Measurements from ENCODE around the gene EIF1B. TPM values are rescaled to one million over a fixed set of nuclear protein-coding genes. Genes with fewer than 3 reads are reported as not detected.

EIF1B gene
- total RNA-seq, 2 donors from 2014 or later: 67.4 to 83.8 TPM

DNA sequence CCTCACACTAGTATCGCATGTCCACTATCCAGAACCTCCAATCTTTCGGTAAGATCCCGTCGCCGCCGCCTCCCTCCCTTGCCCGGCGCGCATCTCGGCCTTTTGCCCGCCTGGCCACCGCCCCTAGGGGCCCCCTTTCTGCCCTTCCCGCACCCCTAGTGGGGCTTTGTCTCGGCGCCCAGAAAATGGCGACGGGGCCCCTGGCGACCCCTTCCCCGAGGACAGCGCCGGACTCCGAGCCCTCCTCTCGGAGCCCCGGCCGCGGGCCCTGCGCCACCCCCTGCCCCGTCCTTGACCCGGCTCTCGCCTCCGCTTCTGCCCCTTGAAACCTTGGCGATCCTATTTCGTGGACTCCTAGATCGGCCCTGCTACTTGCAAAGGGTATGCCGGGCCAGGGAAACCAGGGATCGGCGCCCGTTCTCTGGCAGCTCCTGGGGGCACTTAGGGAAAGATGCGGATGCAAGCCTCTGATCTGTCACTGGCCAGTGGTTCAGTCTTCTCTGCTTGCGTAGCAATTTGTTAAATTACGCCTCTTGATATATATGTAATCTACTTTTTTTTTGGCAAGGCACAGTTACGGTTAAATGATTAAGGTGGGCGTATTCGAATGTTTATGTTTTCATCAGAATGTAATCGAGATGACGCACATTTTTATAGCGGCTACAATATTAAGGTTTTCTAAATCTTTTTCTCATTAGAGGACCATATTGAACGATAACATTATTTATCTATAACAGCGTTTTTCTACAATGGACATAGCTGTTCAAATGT lies 603 bp downstream of the EIF1B start:
- no peaks in the 10 kb centered on the region for H3K9me3 Mint-ChIP-seq
- H3K4me1 ChIP-seq (ENCODE audit: control insufficient read depth, insufficient read depth, low read length): no peaks in the 10 kb centered on the region
- H3K27me3 Mint-ChIP-seq (ENCODE audit: insufficient read depth): no peaks in the 10 kb centered on the region
- H3K27ac ChIP-seq (ENCODE audit: low read depth, low read length): peak overlapping the region; percentile 98
- peak; percentile 73 for DNase-seq
- peaks cover 37% of the 10 kb centered on the region for H3K36me3 ChIP-seq (ENCODE audit: control insufficient read depth, insufficient read depth, low read length)
- no peaks in the 10 kb centered on the region for H3K9me3 ChIP-seq (ENCODE audit: control insufficient read depth, low read length)
- WGBS, 2 experiments (ENCODE audit: insufficient coverage in 1 of 2, insufficient read length in 1 of 2): 0% methylated on average over 26 to 47 of the region's 49 CpGs
- no peaks in the 10 kb centered on the region for H3K27me3 ChIP-seq (ENCODE audit: control insufficient read depth, insufficient read depth, low read length, poor library complexity, severe bottlenecking)
- peak overlapping the region; percentile 99 for H3K4me3 Mint-ChIP-seq
- H3K9ac ChIP-seq (ENCODE audit: extremely low read depth, low read length, poor library complexity, severe bottlenecking): peak overlapping the region; percentile 98
- peak overlapping the region; percentile 99 for H3K27ac Mint-ChIP-seq
- peaks cover 26% of the 10 kb centered on the region for H3K36me3 Mint-ChIP-seq (ENCODE audit: low read depth)
- TF ChIP-seq, protein P1, sequence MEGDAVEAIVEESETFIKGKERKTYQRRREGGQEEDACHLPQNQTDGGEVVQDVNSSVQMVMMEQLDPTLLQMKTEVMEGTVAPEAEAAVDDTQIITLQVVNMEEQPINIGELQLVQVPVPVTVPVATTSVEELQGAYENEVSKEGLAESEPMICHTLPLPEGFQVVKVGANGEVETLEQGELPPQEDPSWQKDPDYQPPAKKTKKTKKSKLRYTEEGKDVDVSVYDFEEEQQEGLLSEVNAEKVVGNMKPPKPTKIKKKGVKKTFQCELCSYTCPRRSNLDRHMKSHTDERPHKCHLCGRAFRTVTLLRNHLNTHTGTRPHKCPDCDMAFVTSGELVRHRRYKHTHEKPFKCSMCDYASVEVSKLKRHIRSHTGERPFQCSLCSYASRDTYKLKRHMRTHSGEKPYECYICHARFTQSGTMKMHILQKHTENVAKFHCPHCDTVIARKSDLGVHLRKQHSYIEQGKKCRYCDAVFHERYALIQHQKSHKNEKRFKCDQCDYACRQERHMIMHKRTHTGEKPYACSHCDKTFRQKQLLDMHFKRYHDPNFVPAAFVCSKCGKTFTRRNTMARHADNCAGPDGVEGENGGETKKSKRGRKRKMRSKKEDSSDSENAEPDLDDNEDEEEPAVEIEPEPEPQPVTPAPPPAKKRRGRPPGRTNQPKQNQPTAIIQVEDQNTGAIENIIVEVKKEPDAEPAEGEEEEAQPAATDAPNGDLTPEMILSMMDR (conservative IDR thresholded peaks at IDR 0.05): no peak
- peak overlapping the region; percentile 98 for H3K4me3 ChIP-seq (ENCODE audit: low read length)
- H3K4me1 Mint-ChIP-seq: peaks cover 25% of the 10 kb centered on the region

DNA sequence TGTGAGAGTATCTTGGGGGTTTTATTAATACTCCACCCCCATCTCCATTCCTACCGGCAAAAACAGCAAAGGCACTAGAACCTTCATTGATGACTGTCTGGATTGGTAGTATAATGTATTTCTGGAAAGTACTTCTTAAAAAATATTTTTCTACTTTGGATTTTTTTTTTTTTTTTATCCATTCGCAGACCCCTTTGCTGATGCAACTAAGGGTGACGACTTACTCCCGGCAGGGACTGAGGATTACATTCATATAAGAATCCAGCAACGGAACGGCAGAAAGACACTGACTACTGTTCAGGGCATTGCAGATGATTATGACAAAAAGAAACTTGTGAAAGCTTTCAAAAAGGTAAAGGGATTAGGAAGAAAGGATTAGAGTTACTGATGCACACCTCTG lies 1.2 kb downstream of the EIF1B start:
- Histone ChIP-seq H3K9ac (ENCODE audit: extremely low read depth, low read length, poor library complexity, severe bottlenecking) (peak overlapping the region; percentile 98), H3K27ac (ENCODE audit: low read depth, low read length) (peak overlapping the region; percentile 98), H3K36me3 (ENCODE audit: control insufficient read depth, insufficient read depth, low read length) (peaks cover 37% of the 10 kb centered on the region), H3K4me1 (ENCODE audit: control insufficient read depth, insufficient read depth, low read length) (no peaks in the 10 kb centered on the region), H3K9me3 (ENCODE audit: control insufficient read depth, low read length) (no peaks in the 10 kb centered on the region), H3K27me3 (ENCODE audit: control insufficient read depth, insufficient read depth, low read length, poor library complexity, severe bottlenecking) (no peaks in the 10 kb centered on the region), H3K4me3 (ENCODE audit: low read length) (peak overlapping the region; percentile 98)
- WGBS, 2 experiments (ENCODE audit: insufficient coverage in 1 of 2, insufficient read length in 1 of 2): 18 to 22% methylated on average over 5 of the region's 6 CpGs
- Mint-ChIP-seq H3K4me1 (peaks cover 25% of the 10 kb centered on the region), H3K4me3 (peak overlapping the region; percentile 99), H3K9me3 (no peaks in the 10 kb centered on the region), H3K27me3 (ENCODE audit: insufficient read depth) (no peaks in the 10 kb centered on the region), H3K36me3 (ENCODE audit: low read depth) (peaks cover 26% of the 10 kb centered on the region), H3K27ac (peak overlapping the region; percentile 82)
- no peak for DNase-seq
- TF ChIP-seq, protein P1 (conservative IDR thresholded peaks at IDR 0.05): no peak

DNA sequence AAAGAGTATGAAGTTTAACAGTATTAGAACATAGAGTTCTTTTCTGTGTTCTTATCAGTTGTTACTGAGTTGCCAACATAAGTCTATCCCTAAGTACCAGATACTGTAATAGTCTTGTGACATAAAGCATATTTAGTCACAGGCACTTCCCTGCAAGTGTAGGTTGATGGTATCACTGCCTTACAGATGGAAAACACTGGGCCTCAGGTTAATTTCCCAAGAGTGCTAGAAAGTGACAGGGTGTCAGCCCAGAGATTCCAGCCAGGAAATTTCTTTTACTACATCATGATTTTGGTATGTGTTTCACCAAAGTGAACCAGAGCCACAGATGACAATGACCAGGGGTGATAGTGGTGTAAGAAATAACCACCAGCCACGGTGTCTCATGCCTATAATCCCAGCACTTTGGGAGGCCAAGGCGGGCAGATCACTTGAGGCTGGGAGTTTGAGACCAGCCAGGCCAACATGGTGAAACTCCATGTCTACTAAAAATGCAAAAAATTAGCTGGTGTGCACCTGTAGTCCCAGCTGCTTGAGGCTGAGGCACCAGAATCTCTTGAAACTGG lies 3.2 kb downstream of the EIF1B start:
- no peaks in the 10 kb centered on the region for H3K4me1 ChIP-seq (ENCODE audit: control insufficient read depth, insufficient read depth, low read length)
- no peak overlapping the region for H3K27ac ChIP-seq (ENCODE audit: low read depth, low read length)
- peaks cover 37% of the 10 kb centered on the region for H3K36me3 ChIP-seq (ENCODE audit: control insufficient read depth, insufficient read depth, low read length)
- H3K4me3 Mint-ChIP-seq: no peak overlapping the region
- H3K9me3 ChIP-seq (ENCODE audit: control insufficient read depth, low read length): no peaks in the 10 kb centered on the region
- H3K27me3 ChIP-seq (ENCODE audit: control insufficient read depth, insufficient read depth, low read length, poor library complexity, severe bottlenecking): no peaks in the 10 kb centered on the region
- peaks cover 26% of the 10 kb centered on the region for H3K4me1 Mint-ChIP-seq
- no peak overlapping the region for H3K4me3 ChIP-seq (ENCODE audit: low read length)
- H3K27ac Mint-ChIP-seq: no peak overlapping the region
- no peak for DNase-seq
- no peaks in the 10 kb centered on the region for H3K9me3 Mint-ChIP-seq
- peaks cover 26% of the 10 kb centered on the region for H3K36me3 Mint-ChIP-seq (ENCODE audit: low read depth)
- WGBS, 2 experiments (ENCODE audit: insufficient coverage in 1 of 2, insufficient read length in 1 of 2): 95 to 100% methylated on average over 2 of the region's 2 CpGs
- H3K9ac ChIP-seq (ENCODE audit: extremely low read depth, low read length, poor library complexity, severe bottlenecking): no peak overlapping the region
- H3K27me3 Mint-ChIP-seq (ENCODE audit: insufficient read depth): no peaks in the 10 kb centered on the region
- TF ChIP-seq, protein P1 (conservative IDR thresholded peaks at IDR 0.05): no peak
